A673 (cell line): Measurements from ENCODE around the gene NCCRP1. TPM values are rescaled to one million over a fixed set of nuclear protein-coding genes. Genes with fewer than 3 reads are reported as not detected.

ENCODE experiments used
- BruUV-seq: library from RNA; stranded (reverse); fragments of 400-500 nt; replicated peaks from 2 replicates; lab custom pipeline; 2021; lab: Mats Ljungman, UMichigan
- CTCF ChIA-PET: fragments of 300-600 bp; sonication (Branson Sonifier 250); formaldehyde crosslinking; loops from one replicate; lab custom pipeline; 2022; ENCODE audit warnings: antibody characterized with exemption; lab: Charles Lee
- POLR2A ChIA-PET: fragments of 300-600 bp; sonication (Branson Sonifier 250); formaldehyde crosslinking; loops from one replicate; lab custom pipeline; 2022; ENCODE audit warnings: antibody characterized with exemption; ENCODE audit not compliant: low non-redundant PET; lab: Charles Lee
- DNase-seq: peaks from one replicate; pipeline ENCODE4 v3.0.0-alpha.2; 2015; ENCODE audit warnings: low spot score
- H3K27ac ChIP-seq: fragments of 200-600 bp; sonication (generic); 2 replicates; pipeline ENCODE4 v1.5.1; 2016; ENCODE audit warnings: mixed run types, low read depth, mild to moderate bottlenecking, mixed read lengths, antibody characterized with exemption, low read length; ENCODE audit not compliant: poor library complexity, severe bottlenecking
- H3K27me3 ChIP-seq: fragments of 200-600 bp; sonication (generic); replicated peaks from 2 replicates; pipeline ENCODE4 v1.6.1; 2017; ENCODE audit warnings: mixed run types, low read depth, mild to moderate bottlenecking, mixed read lengths, antibody characterized with exemption, low read length; ENCODE audit not compliant: insufficient read depth, poor library complexity
- H3K36me3 ChIP-seq: fragments of 200-600 bp; sonication (generic); 2 replicates; pipeline ENCODE4 v1.6.1; 2016; ENCODE audit warnings: mixed run types, mild to moderate bottlenecking, mixed read lengths, antibody characterized with exemption, low read length; ENCODE audit not compliant: insufficient read depth, poor library complexity, severe bottlenecking
- H3K4me1 ChIP-seq: fragments of 200-600 bp; sonication (generic); 2 replicates; pipeline ENCODE4 v1.6.1; 2017; ENCODE audit warnings: mixed run types, mild to moderate bottlenecking, mixed read lengths, antibody characterized with exemption, low read length; ENCODE audit not compliant: insufficient read depth, poor library complexity, severe bottlenecking
- H3K4me3 ChIP-seq: fragments of 200-600 bp; sonication (generic); 2 replicates; pipeline ENCODE4 v1.5.1; 2016; ENCODE audit warnings: low read depth, mixed run types, mild to moderate bottlenecking, mixed read lengths, low read length; ENCODE audit not compliant: poor library complexity, severe bottlenecking
- H3K9me3 ChIP-seq: fragments of 200-600 bp; sonication (generic); 2 replicates; pipeline ENCODE4 v1.6.1; 2016; ENCODE audit warnings: mixed run types, low read depth, mild to moderate bottlenecking, mixed read lengths, antibody characterized with exemption, low read length; ENCODE audit not compliant: poor library complexity, severe bottlenecking
- EZH2 ChIP-seq: fragments of 200-600 bp; sonication (generic); IDR thresholded peaks from 2 replicates; pipeline ENCODE4 v1.6.1; 2017; ENCODE audit warnings: borderline replicate concordance, low read depth, mild to moderate bottlenecking, mixed read lengths, antibody characterized with exemption, low read length; ENCODE audit not compliant: poor library complexity, severe bottlenecking
- intact Hi-C: fragments of 100-400 bp; cut with micrococcal nuclease; formaldehyde crosslinking; loops from one replicate; pipeline ENCODE4 v1.10.0; 2022; ENCODE audit not compliant: unreplicated experiment
- total RNA-seq: library from RNA; stranded (reverse); gene quantifications from 2 replicates; pipeline ENCODE4 v1.2.3, GENCODE V29; 2021
- TF ChIP-seq, protein P1 (sequence below): fragments of 300-800, 200-600 bp; sonication (generic); conservative IDR thresholded peaks from 2 replicates; pipeline ENCODE4 v1.5.1; 2017; ENCODE audit warnings: low read depth, mild to moderate bottlenecking, antibody characterized with exemption, low read length, moderate library complexity, mixed read lengths

Gene NCCRP1
- total RNA-seq, 1 experiment from 2014 or later = not detected

DNA sequence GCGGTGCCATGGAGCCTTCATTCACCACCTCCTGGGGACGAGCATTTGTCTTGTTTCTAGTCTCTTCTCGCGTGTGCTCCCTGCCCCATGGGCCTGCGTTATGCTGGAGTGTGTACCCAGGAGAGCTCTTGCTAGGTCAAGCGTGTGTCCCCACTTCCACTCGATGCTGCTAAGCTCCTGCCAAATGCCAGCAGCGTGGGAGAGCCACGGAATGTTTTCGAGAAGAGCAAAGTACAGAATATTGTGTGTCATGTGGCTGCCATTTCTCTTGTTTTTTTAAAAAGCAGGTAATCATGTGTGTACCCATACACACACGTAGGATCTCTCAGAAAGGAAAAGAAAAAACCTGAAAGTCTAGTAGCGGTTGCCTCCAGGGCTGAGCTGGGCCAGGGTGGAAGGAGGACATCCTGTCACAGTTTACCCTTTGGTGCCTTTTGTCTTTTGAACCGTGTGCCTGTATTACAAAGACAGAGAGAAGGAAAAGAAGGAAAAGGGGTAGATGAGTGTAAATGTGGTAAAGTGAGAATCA lies 42.6 kb upstream of the NCCRP1 start:
- no peak overlapping the region for H3K27ac ChIP-seq
- intact Hi-C loops = no loop called here

DNA sequence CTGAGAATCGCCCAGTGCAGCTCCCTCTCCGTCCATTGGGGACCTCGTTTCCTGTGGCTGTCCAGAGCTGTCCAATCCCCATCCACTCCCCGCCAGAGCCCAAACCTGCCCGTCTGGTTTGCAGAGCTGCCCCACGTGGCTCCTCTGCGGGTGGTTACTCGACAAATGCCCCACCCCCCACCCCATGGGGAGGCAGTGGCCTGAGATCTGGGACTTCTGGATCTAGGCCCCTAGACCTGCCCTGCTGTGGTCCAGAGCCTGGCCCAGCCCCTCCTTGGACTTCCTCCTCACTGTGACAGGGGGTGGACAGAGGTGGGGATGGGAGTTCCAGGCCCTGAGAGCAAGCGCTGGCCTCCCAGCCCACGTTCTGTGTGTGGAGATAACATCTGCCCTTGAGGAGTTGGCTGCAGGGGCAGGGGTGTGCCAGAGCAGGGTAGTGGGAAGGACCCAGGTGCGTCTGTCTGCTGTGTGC lies 42.1 kb upstream of the NCCRP1 start:
- ChIA-PET POLR2A (no interaction called here), CTCF (interaction anchor here (0.5 kb wide), 1 partner anchor 720 kb away, joined by 3 read pairs; no protein-coding TSS in a partner anchor)
- Histone ChIP-seq H3K9me3 (no peaks in the 10 kb centered on the region), H3K27me3 (no peaks in the 10 kb centered on the region), H3K4me3 (no peak overlapping the region), H3K27ac (no peak overlapping the region), H3K36me3 (no peaks in the 10 kb centered on the region), H3K4me1 (no peaks in the 10 kb centered on the region)
- no peak for DNase-seq
- intact Hi-C loops = no loop called here
- BruUV-seq = no TSS peak
- TF ChIP-seq EZH2 = no peak
- TF ChIP-seq, protein P1, sequence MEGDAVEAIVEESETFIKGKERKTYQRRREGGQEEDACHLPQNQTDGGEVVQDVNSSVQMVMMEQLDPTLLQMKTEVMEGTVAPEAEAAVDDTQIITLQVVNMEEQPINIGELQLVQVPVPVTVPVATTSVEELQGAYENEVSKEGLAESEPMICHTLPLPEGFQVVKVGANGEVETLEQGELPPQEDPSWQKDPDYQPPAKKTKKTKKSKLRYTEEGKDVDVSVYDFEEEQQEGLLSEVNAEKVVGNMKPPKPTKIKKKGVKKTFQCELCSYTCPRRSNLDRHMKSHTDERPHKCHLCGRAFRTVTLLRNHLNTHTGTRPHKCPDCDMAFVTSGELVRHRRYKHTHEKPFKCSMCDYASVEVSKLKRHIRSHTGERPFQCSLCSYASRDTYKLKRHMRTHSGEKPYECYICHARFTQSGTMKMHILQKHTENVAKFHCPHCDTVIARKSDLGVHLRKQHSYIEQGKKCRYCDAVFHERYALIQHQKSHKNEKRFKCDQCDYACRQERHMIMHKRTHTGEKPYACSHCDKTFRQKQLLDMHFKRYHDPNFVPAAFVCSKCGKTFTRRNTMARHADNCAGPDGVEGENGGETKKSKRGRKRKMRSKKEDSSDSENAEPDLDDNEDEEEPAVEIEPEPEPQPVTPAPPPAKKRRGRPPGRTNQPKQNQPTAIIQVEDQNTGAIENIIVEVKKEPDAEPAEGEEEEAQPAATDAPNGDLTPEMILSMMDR = no peak

More for the DNA sequence above, 42.6 kb upstream of the NCCRP1 start:
- ChIA-PET POLR2A (no interaction called here), CTCF (interaction anchor here (0.5 kb wide), 1 partner anchor 720 kb away, joined by 3 read pairs; no protein-coding TSS in a partner anchor)
- Histone ChIP-seq H3K27me3 (no peaks in the 10 kb centered on the region), H3K36me3 (no peaks in the 10 kb centered on the region), H3K4me3 (no peak overlapping the region), H3K4me1 (no peaks in the 10 kb centered on the region), H3K9me3 (no peaks in the 10 kb centered on the region)
- TF ChIP-seq EZH2 = no peak
- TF ChIP-seq, protein P1 = no peak
- no TSS peak for BruUV-seq
- no peak for DNase-seq

DNA sequence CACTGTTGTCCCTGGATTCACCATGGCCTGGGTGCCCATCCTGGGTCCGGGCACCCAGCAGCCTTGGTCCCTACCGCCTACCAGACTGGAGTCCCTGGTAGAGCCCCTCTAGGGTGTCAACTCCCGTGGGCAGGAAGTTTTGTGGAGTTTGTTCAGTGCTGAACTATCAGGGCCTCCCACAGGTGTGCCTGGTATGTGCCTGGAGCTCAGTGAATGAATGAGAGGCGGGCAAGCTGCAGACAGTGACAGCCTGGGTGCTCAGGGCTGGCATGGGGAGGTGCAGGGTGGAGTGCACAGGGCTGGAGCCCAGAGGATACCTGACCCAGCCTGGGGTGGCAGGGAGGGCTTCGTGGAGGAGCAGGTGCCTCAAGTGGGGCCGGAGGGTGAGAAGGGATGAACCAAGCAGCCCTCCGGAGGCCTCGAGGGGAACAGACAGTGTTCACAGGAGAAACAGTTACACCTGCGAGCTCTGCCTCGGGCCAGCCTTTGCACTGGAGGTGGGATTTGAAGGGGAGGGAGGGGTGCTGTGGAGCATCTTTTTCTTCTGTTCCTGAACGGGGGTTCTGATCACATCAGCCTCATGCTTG lies 41.6 kb upstream of the NCCRP1 start:
- no peak overlapping the region for H3K27ac ChIP-seq
- CTCF ChIA-PET = no interaction called here
- BruUV-seq = no TSS peak
- H3K27me3 ChIP-seq = no peaks in the 10 kb centered on the region
- no peaks in the 10 kb centered on the region for H3K9me3 ChIP-seq
- no peak overlapping the region for H3K4me3 ChIP-seq
- H3K4me1 ChIP-seq = no peaks in the 10 kb centered on the region
- no peak for TF ChIP-seq EZH2
- TF ChIP-seq, protein P1 = no peak
- intact Hi-C loops = no loop called here
- no peaks in the 10 kb centered on the region for H3K36me3 ChIP-seq
- POLR2A ChIA-PET = no interaction called here
- no peak for DNase-seq
